ENCODE results near the gene MOG. TPM values are rescaled to one million over a fixed set of nuclear protein-coding genes. Genes with fewer than 3 reads are reported as not detected.

MOG gene
- total RNA-seq, 1 experiment from 2014 or later = not detected

- DNase-seq = no peak
- H3K27ac ChIP-seq = no peak overlapping the region
- H3K9me2 ChIP-seq (ENCODE audit: insufficient read depth) = no peaks in the 10 kb centered on the region
- H2AFZ ChIP-seq = no peak overlapping the region
- ChIA-PET CTCF (no interaction called here), POLR2A (ENCODE audit: unreplicated experiment) (no interaction called here)
- H3K4me3 ChIP-seq = no peak overlapping the region
- no peaks in the 10 kb centered on the region for H3K4me1 ChIP-seq (replicated peaks; ENCODE audit: insufficient read depth)
- BruUV-seq (replicated peaks) = no TSS peak
- intact Hi-C loops (cut with micrococcal nuclease; ENCODE audit: unreplicated experiment) = no loop called here
- TF ChIP-seq EZH2 (IDR thresholded peaks at IDR 0.05; ENCODE audit: low read depth) (no peak), CTCF (conservative IDR thresholded peaks at IDR 0.05) (no peak)
- H3K27me3 ChIP-seq (ENCODE audit: insufficient read depth, low read depth) = no peaks in the 10 kb centered on the region
- H4K20me1 ChIP-seq (ENCODE audit: insufficient read depth) = no peaks in the 10 kb centered on the region
- no peak overlapping the region for H3K4me2 ChIP-seq
- H3F3A ChIP-seq (ENCODE audit: insufficient read depth, low read depth) = no peaks in the 10 kb centered on the region
- H3K9me3 ChIP-seq (ENCODE audit: insufficient read depth, low read depth) = no peaks in the 10 kb centered on the region
- H3K36me3 ChIP-seq (ENCODE audit: low read depth) = no peaks in the 10 kb centered on the region
- no peaks in the 10 kb centered on the region for H3K79me2 ChIP-seq (ENCODE audit: low read depth)
Observed at GRCh38 chr6:29620630-29621029, 36.3 kb upstream of the MOG start.

- H2AFZ ChIP-seq = no peak overlapping the region
- ChIA-PET POLR2A (ENCODE audit: unreplicated experiment) (interaction anchor here (0.6 kb wide), 1 partner anchor 1788 kb away, joined by 4 read pairs; no protein-coding TSS in a partner anchor), CTCF (interaction anchor here (1.4 kb wide), 1 partner anchor 29 kb away, joined by 4 read pairs; no protein-coding TSS in a partner anchor)
- DNase-seq = no peak
- H3K79me2 ChIP-seq (ENCODE audit: low read depth) = no peaks in the 10 kb centered on the region
- BruUV-seq (replicated peaks) = no TSS peak
- intact Hi-C loops (cut with micrococcal nuclease; ENCODE audit: unreplicated experiment) = no loop called here
- no peak overlapping the region for H3K27ac ChIP-seq
- H3K9me3 ChIP-seq (ENCODE audit: insufficient read depth, low read depth) = no peaks in the 10 kb centered on the region
- no peak overlapping the region for H3K4me3 ChIP-seq
- no peaks in the 10 kb centered on the region for H3F3A ChIP-seq (ENCODE audit: insufficient read depth, low read depth)
- TF ChIP-seq CTCF (conservative IDR thresholded peaks at IDR 0.05) (no peak), EZH2 (IDR thresholded peaks at IDR 0.05; ENCODE audit: low read depth) (no peak)
- H3K4me1 ChIP-seq (replicated peaks; ENCODE audit: insufficient read depth) = no peaks in the 10 kb centered on the region
- H4K20me1 ChIP-seq (ENCODE audit: insufficient read depth) = no peaks in the 10 kb centered on the region
- H3K27me3 ChIP-seq (ENCODE audit: insufficient read depth, low read depth) = no peaks in the 10 kb centered on the region
- H3K9me2 ChIP-seq (ENCODE audit: insufficient read depth) = no peaks in the 10 kb centered on the region
- H3K4me2 ChIP-seq = no peak overlapping the region
- H3K36me3 ChIP-seq (ENCODE audit: low read depth) = no peaks in the 10 kb centered on the region
Observed at GRCh38 chr6:29624520-29624961, 32.4 kb upstream of the MOG start.

GRCh38 chr6:29625337-29625930 is 31.5 kb upstream of the MOG start:
- intact Hi-C loops (cut with micrococcal nuclease; ENCODE audit: unreplicated experiment) = no loop called here
- Histone ChIP-seq H3K79me2 (ENCODE audit: low read depth) (no peaks in the 10 kb centered on the region), H3F3A (ENCODE audit: insufficient read depth, low read depth) (no peaks in the 10 kb centered on the region), H3K27ac (no peak overlapping the region), H3K4me2 (no peak overlapping the region), H4K20me1 (ENCODE audit: insufficient read depth) (no peaks in the 10 kb centered on the region), H3K9me3 (ENCODE audit: insufficient read depth, low read depth) (no peaks in the 10 kb centered on the region), H2AFZ (no peak overlapping the region), H3K36me3 (ENCODE audit: low read depth) (no peaks in the 10 kb centered on the region), H3K4me1 (replicated peaks; ENCODE audit: insufficient read depth) (no peaks in the 10 kb centered on the region), H3K27me3 (ENCODE audit: insufficient read depth, low read depth) (no peaks in the 10 kb centered on the region), H3K4me3 (no peak overlapping the region), H3K9me2 (ENCODE audit: insufficient read depth) (no peaks in the 10 kb centered on the region)
- DNase-seq = no peak
- ChIA-PET CTCF (interaction anchor here (1.4 kb wide), 1 partner anchor 28 kb away, joined by 4 read pairs; no protein-coding TSS in a partner anchor), POLR2A (ENCODE audit: unreplicated experiment) (no interaction called here)
- TF ChIP-seq CTCF (conservative IDR thresholded peaks at IDR 0.05) (no peak), EZH2 (IDR thresholded peaks at IDR 0.05; ENCODE audit: low read depth) (no peak)
- no TSS peak for BruUV-seq (replicated peaks)
